AG10803 (cell line): ENCODE measurements around the gene YIPF6.
"Not testable (repeated sequence)": the region's sequence is repeated elsewhere in the genome, so short reads cannot be mapped to it uniquely, and the experiment has no call there.

Experiments
- DNase-seq: peaks from one replicate; pipeline ENCODE4 v3.0.0; 2010; ENCODE audit warnings: low read depth
- H3K4me3 ChIP-seq: 2 replicates; pipeline ENCODE4 v1.5.1; 2011; ENCODE audit warnings: mild to moderate bottlenecking, low read length, control low read depth
- CTCF ChIP-seq: conservative IDR thresholded peaks from 2 replicates; pipeline ENCODE4 v1.5.1; 2011; ENCODE audit warnings: mild to moderate bottlenecking, low read length, control low read depth, inconsistent platforms

Gene YIPF6

GRCh38 chrX:68536429-68536828 lies 37.6 kb downstream of the YIPF6 start:
- no peak overlapping the region for H3K4me3 ChIP-seq
- DNase-seq, result no peak
- no peak for TF ChIP-seq CTCF

- H3K4me3 ChIP-seq, result no peak overlapping the region
- no peak for DNase-seq
- TF ChIP-seq CTCF, result no peak
These were observed 38.0 kb downstream of the YIPF6 start for GRCh38 chrX:68536884-68537283.

DNA sequence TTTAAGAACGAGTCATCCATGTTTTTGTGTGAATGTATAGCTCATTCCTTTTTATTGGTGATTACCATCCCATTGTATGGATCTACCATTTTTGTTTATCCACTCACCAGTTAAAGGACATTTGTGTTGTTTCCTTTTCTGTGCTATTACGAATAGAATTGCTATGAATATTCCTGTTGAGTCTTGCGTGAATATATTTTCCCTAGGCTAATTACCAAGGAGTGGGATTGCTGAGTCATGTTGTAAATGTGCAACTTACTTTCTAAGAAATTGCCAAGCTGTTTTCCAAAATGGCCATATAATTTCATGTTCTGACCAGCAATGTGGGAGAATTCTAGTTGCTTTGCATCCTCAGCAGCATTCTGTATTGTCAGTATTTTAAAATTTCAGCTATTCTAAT lies 51.3 kb downstream of the YIPF6 start:
- DNase-seq, result no peak
- no peak overlapping the region for H3K4me3 ChIP-seq
- TF ChIP-seq CTCF, result no peak

DNA sequence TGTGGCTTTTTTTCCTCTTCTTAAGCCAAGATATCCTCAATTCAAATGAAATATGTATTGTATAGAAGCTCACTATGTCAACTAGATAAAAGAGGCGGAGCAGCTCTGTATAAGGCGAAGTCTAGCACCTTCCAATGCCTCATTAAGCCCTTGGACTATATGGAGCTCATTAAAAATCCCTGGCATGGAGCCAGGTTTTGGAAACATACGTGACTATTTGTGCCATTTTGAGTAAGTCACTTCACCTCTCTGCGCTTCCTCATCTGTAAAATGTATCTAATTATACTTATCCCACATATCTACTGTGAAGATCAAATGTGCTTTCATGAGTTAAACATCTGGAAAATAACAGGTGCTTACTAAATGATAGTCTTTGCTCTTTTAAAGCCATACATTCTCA lies 57.2 kb downstream of the YIPF6 start:
- TF ChIP-seq CTCF, result no peak
- DNase-seq, result no peak
- H3K4me3 ChIP-seq, result no peak overlapping the region

DNA sequence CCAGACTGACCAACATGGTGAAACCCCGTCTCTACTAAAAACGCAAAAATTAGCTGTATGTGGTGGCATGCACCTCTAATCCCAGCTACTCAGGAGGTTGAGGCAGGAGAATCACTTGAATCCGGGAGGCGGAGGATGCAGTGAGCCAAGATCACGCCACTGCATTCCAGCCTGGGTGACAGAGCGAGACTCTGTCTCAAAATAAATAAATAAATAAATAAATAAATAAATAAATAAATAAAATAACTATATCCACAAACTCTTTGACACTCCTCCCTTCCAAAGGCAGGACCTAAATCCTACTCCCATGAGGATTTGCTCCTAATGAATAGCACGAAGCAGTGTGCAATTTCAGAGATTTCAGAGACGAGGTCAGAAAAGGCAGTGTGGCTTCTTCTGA lies 58.3 kb downstream of the YIPF6 start:
- not testable (repeated sequence) for H3K4me3 ChIP-seq, DNase-seq

DNA sequence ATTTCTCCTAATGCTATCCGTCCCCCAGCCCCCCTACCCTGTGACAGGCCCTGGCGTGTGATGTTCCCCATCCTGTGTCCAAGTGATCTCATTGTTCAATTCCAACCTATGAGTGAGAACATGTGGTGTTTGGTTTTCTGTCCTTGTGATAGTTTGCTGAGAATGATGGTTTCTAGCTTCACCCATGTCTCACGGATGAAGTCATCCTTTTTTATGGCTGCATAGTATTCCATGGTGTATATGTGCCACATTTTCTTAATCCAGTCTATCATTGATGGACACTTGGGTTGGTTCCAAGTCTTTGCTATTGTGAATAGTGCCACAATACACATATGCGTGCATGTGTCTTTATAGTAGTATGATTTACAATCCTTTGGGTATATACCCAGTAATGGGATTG lies 61.1 kb downstream of the YIPF6 start:
- H3K4me3 ChIP-seq, DNase-seq: not testable (repeated sequence)

- TF ChIP-seq CTCF, result no peak
- DNase-seq, result no peak
These were observed 69.3 kb downstream of the YIPF6 start for GRCh38 chrX:68568136-68568535.

DNA sequence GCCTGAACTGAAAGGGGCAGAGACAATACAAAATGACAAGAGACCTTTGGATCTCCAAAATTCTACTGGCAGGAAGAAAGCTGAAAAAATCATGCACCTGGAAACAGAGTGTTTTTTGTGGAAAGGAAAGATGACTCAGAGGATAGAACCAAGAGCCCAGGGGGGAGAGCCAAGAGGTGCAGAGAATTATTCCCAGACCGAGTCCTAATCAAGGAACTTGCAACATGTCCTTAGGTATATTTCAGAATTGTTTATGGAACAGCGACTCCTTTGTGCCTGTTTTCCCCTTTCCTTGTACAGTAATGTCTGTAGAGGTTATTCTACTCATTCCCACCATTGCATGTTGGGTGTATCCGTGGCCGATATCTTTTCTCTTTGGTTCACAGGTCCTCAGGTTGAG lies 71.7 kb downstream of the YIPF6 start:
- TF ChIP-seq CTCF, result no peak
- H3K4me3 ChIP-seq, result no peak overlapping the region
- DNase-seq, result no peak

More at GRCh38 chrX:68568136-68568535, 69.3 kb downstream of the YIPF6 start:
- no peak overlapping the region for H3K4me3 ChIP-seq
